Stomach (tissue), 4 donors: ENCODE results near the gene OCA2.

ENCODE experiments used
- POLR2A ChIP-seq, 4 donors: fragments of 450-650 bp; IDR thresholded peaks; one replicate each; pipeline ENCODE4 v1.6.1; 2016; ENCODE audit warnings: antibody characterized with exemption in 4 of 4, control low read depth in 2 of 4, mild to moderate bottlenecking in 1 of 4, moderate library complexity in 1 of 4
- TF ChIP-seq, protein P1 (sequence below), 7 experiments: fragments of 450-650 bp in 4 of 7; fragments of 200-600 bp in 3 of 7; sonication (generic) in 3 of 7; IDR thresholded peaks; one replicate each; pipeline ENCODE4 v1.5.1; 2016 to 2019; ENCODE audit warnings: antibody characterized with exemption in 7 of 7, control low read depth in 2 of 7, mild to moderate bottlenecking in 1 of 7

DNA sequence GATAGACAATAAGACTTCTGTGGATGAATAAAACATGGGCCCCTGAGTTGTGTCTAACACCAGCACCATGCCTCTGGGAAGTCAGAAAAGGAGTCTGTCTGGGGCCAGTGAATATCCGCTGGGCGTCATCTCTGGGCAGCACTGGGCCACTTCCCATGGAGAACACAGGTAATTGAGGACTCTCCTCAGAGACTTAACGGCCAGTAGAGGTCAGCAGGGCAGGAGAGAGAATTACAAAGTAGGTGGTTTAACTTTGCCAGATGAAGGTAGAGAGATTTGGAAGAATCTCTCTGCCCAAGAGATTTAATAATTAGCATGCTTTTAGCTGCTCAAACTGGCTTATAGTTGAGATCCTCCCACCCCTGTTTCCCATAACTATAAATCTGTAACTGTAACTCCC is 65.7 kb downstream of the OCA2 start:
- TF ChIP-seq, protein P1, sequence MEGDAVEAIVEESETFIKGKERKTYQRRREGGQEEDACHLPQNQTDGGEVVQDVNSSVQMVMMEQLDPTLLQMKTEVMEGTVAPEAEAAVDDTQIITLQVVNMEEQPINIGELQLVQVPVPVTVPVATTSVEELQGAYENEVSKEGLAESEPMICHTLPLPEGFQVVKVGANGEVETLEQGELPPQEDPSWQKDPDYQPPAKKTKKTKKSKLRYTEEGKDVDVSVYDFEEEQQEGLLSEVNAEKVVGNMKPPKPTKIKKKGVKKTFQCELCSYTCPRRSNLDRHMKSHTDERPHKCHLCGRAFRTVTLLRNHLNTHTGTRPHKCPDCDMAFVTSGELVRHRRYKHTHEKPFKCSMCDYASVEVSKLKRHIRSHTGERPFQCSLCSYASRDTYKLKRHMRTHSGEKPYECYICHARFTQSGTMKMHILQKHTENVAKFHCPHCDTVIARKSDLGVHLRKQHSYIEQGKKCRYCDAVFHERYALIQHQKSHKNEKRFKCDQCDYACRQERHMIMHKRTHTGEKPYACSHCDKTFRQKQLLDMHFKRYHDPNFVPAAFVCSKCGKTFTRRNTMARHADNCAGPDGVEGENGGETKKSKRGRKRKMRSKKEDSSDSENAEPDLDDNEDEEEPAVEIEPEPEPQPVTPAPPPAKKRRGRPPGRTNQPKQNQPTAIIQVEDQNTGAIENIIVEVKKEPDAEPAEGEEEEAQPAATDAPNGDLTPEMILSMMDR (IDR thresholded peaks at IDR 0.05), result no peak
- TF ChIP-seq POLR2A (IDR thresholded peaks at IDR 0.05), result no peak
